Lower lobe of right lung (tissue), 2 donors: ENCODE results near the gene GDE1. TPM values are rescaled to one million over a fixed set of nuclear protein-coding genes. Genes with fewer than 3 reads are reported as not detected.

Source experiments
- ATAC-seq, 2 donors: fragments of 200-7000 bp; cut with Tn5 transposase; one replicate each; pipeline ENCODE4 v1.9.1; 2020 to 2022; ENCODE audit warnings: mild to moderate bottlenecking in 2 of 2, moderate library complexity in 2 of 2
- DNase-seq: peaks from one replicate; pipeline ENCODE4 v3.0.0-alpha.2; 2020
- H3K27ac ChIP-seq: fragments of 200-600 bp; one replicate; pipeline ENCODE4 v1.8.0; 2022
- H3K27me3 ChIP-seq: fragments of 200-600 bp; one replicate; pipeline ENCODE4 v1.8.0; 2022; ENCODE audit warnings: low read depth
- H3K36me3 ChIP-seq: fragments of 200-600 bp; one replicate; pipeline ENCODE4 v1.8.0; 2022; ENCODE audit warnings: mild to moderate bottlenecking
- H3K4me1 ChIP-seq: fragments of 200-600 bp; one replicate; pipeline ENCODE4 v1.8.0; 2022
- H3K4me3 ChIP-seq: fragments of 200-600 bp; one replicate; pipeline ENCODE4 v1.8.0; 2022; ENCODE audit warnings: mild to moderate bottlenecking
- H3K9me3 ChIP-seq: fragments of 200-600 bp; one replicate; pipeline ENCODE4 v1.8.0; 2022
- CTCF ChIP-seq: fragments of 200-600 bp; IDR thresholded peaks from one replicate; pipeline ENCODE4 v1.8.0; 2022; ENCODE audit warnings: antibody characterized with exemption, mild to moderate bottlenecking
- intact Hi-C: fragments of 100-400 bp; cut with DNase I; formaldehyde crosslinking; loops from one replicate; pipeline ENCODE4 v1.11.0; 2022
- long read RNA-seq: library from polyadenylated mRNA; unstranded; transcript quantifications from one replicate; pipeline ENCODE4 v2.0.0, GENCODE V29; 2021
- total RNA-seq: library from RNA; stranded (reverse); fragmentation: NEBNext Ultra II Directional; extraction: Animal tissue kit (Norgen Biotek cat#: 25700); gene quantifications from one replicate; pipeline ENCODE4 v1.2.1, GENCODE V29; 2021
- donor health status: DM: no; HTN: yes; CAD: no; lungs with severe emphysema.

GDE1 gene
- 81.5 TPM for total RNA-seq
- long read RNA-seq, transcript GDE1-201 (6 exons, 2,958 nt), result major isoform, 99 of 174 reads
- long read RNA-seq, transcript GDE1-203 (6 exons, 2,238 nt), result minor isoform, 18 of 174 reads
- long read RNA-seq, partial matches to known transcripts, result 2 of 174 reads
- long read RNA-seq, other reads (novel, unspliced or antisense), result 54 of 174 reads

- Histone ChIP-seq H3K27me3 (no peaks in the 10 kb centered on the region), H3K4me3 (peak within 1 kb of the TSS; percentile 77), H3K27ac (peak within 1 kb of the TSS; percentile 90), H3K9me3 (no peaks in the 10 kb centered on the region), H3K36me3 (peaks cover 10% of the 10 kb centered on the region), H3K4me1 (peaks cover 66% of the 10 kb centered on the region)
- intact Hi-C loops, result no loop called here
- DNase-seq (peak; percentile 96), ATAC-seq (peak; percentile 90 to 91)
- peak; percentile 48 for TF ChIP-seq CTCF
These were observed at the start of gene GDE1 for GRCh38 chr16:19521471-19522396. Gene GDE1, minus strand, starts transcription at chr16:19522098. Its CDS starts 134 bp downstream, at chr16:19521964.

GRCh38 chr16:19567560-19567959 is 45.7 kb upstream of the GDE1 start:
- intact Hi-C loops, result no loop called here
- Histone ChIP-seq H3K36me3 (peaks cover 80% of the 10 kb centered on the region), H3K9me3 (no peaks in the 10 kb centered on the region), H3K27me3 (no peaks in the 10 kb centered on the region), H3K4me3 (no peak overlapping the region), H3K4me1 (no peaks in the 10 kb centered on the region), H3K27ac (no peak overlapping the region)
- no peak for DNase-seq
- ATAC-seq, result no peak
- no peak for TF ChIP-seq CTCF

GRCh38 chr16:19566362-19566761 is 44.5 kb upstream of the GDE1 start:
- DNase-seq, result no peak

GRCh38 chr16:19563377-19563776 is 41.5 kb upstream of the GDE1 start:
- no peaks in the 10 kb centered on the region for H3K9me3 ChIP-seq
- H3K4me3 ChIP-seq, result no peak overlapping the region
- no peak for TF ChIP-seq CTCF
- no peaks in the 10 kb centered on the region for H3K4me1 ChIP-seq
- ATAC-seq, result no peak
- DNase-seq, result no peak
- H3K27ac ChIP-seq, result no peak overlapping the region
- intact Hi-C loops, result no loop called here
- no peaks in the 10 kb centered on the region for H3K27me3 ChIP-seq
- H3K36me3 ChIP-seq, result peaks cover 39% of the 10 kb centered on the region

More at GRCh38 chr16:19566362-19566761, 44.5 kb upstream of the GDE1 start:
- no peak overlapping the region for H3K4me3 ChIP-seq
- ATAC-seq, result no peak
- TF ChIP-seq CTCF, result no peak
- H3K9me3 ChIP-seq, result no peaks in the 10 kb centered on the region
- no peaks in the 10 kb centered on the region for H3K27me3 ChIP-seq
- intact Hi-C loops, result no loop called here
- H3K27ac ChIP-seq, result no peak overlapping the region
- no peaks in the 10 kb centered on the region for H3K4me1 ChIP-seq
- H3K36me3 ChIP-seq, result peaks cover 69% of the 10 kb centered on the region

- Histone ChIP-seq H3K4me1 (peaks cover 7% of the 10 kb centered on the region), H3K4me3 (no peak overlapping the region), H3K9me3 (no peaks in the 10 kb centered on the region), H3K27ac (no peak overlapping the region), H3K27me3 (no peaks in the 10 kb centered on the region), H3K36me3 (peaks cover 6% of the 10 kb centered on the region)
- no peak for TF ChIP-seq CTCF
- ATAC-seq (no peak), DNase-seq (no peak)
- intact Hi-C loops, result no loop called here
These were observed 38.2 kb upstream of the GDE1 start for GRCh38 chr16:19560078-19560477.
